ENCODE data around the gene C3orf20. TPM values are rescaled to one million over a fixed set of nuclear protein-coding genes. Genes with fewer than 3 reads are reported as not detected.
A peak's percentile ranks its signal among the peaks of the same experiment; 100 is the strongest.

Gene C3orf20
- total and polyA plus RNA-seq, 2 of the 13 experiments (the other 11 are each of a cell fraction or from before 2014, with no cell fraction given): 0.03 to 0.04 TPM

- no peak overlapping the region for H3K9ac ChIP-seq (ENCODE audit: insufficient read depth, low read depth, low read length)
- ChIA-PET CTCF (ENCODE audit: low intra/inter-chr PET ratio, low total read pairs) (interaction anchor here (1.4 to 3.9 kb wide), 3 partner anchors 106 to 147 kb away, joined by 6 to 33 read pairs (median 13); partner anchors contain the start of gene C3orf20), POLR2A (interaction anchor here (0.9 to 1.0 kb wide), 2 partner anchors 108 to 129 kb away, joined by 3 to 4 read pairs; partner anchors contain the start of gene CCDC174)
- intact Hi-C loops (cut with micrococcal nuclease; ENCODE audit: unreplicated experiment) (loop anchor here (1.0 to 5.0 kb wide), 3 partner anchors 108 to 274 kb away; no protein-coding TSS in a partner anchor), in situ Hi-C loops (cut with HindIII; ENCODE audit: extremely low pct_ligation_motif_present, low pct_unique_long_range_greater_than_20kb) (loop anchor here (5.0 kb wide), 1 partner anchor 109 kb away; no protein-coding TSS in a partner anchor)
- no peaks in the 10 kb centered on the region for H3K36me3 ChIP-seq (replicated peaks in 1 of 2; ENCODE audit: control insufficient read depth in 1 of 2, insufficient read depth in 2 of 2, low read length in 2 of 2)
- H3K79me2 ChIP-seq (ENCODE audit: insufficient read depth, low read length): no peaks in the 10 kb centered on the region
- H3K4me3 ChIP-seq (replicated peaks in 1 of 3; ENCODE audit: insufficient read depth in 1 of 3, low read depth in 2 of 3, low read length in 3 of 3): no peak overlapping the region
- H3K27ac ChIP-seq (ENCODE audit: extremely low read length, insufficient read depth, low read length): no peak overlapping the region
- under 1% methylated on average over 8 of the region's 12 CpGs for WGBS (ENCODE audit: low lambda C conversion rate)
- peak; percentile 63 for FAIRE-seq
- ATAC-seq: peak; percentile 99
- H3K4me1 ChIP-seq (ENCODE audit: insufficient read depth, low read length): peaks cover 39% of the 10 kb centered on the region
- H4K20me1 ChIP-seq (ENCODE audit: insufficient read depth, low read length): no peaks in the 10 kb centered on the region
- peak overlapping the region; percentile 47; the same call in 1 of the 2 replicates for H3K4me2 ChIP-seq (ENCODE audit: low read depth, low read length)
- no peak overlapping the region for H2AFZ ChIP-seq (ENCODE audit: low read length)
- DNase-seq (ENCODE audit: low spot score): peak; percentile 61
- no peaks in the 10 kb centered on the region for H3K9me3 ChIP-seq (ENCODE audit: low read length)
- BruUV-seq (replicated peaks): no TSS peak
- H3K27me3 ChIP-seq (ENCODE audit: control insufficient read depth in 1 of 2, insufficient read depth in 2 of 2, low read length in 2 of 2): no peaks in the 10 kb centered on the region
- no peak for TF ChIP-seq ZNF570 (CRISPR knock-in tag; IDR thresholded peaks at IDR 0.05; ENCODE audit: borderline replicate concordance)
- no peak for TF ChIP-seq PATZ1 (CRISPR knock-in tag; IDR thresholded peaks at IDR 0.05)
- no peak for TF ChIP-seq SMARCC2 (IDR thresholded peaks at IDR 0.05)
- peak; percentile 41 to 62; a peak in 1 of 4 replicates for TF ChIP-seq HMGXB4 (CRISPR knock-in tag; IDR thresholded peaks at IDR 0.05; ENCODE audit: borderline replicate concordance in 1 of 2, low read depth in 1 of 2)
- no peak for TF ChIP-seq REXO4 (CRISPR knock-in tag; IDR thresholded peaks at IDR 0.05; ENCODE audit: borderline replicate concordance)
- TF ChIP-seq PTBP1 (IDR thresholded peaks at IDR 0.05; ENCODE audit: low read depth, low read length, poor library complexity, severe bottlenecking): no peak
- 0 out of 2 replicates have a peak, but pooled peaks have one; percentile 26 for TF ChIP-seq MIER2 (CRISPR knock-in tag; IDR thresholded peaks at IDR 0.05)
- TF ChIP-seq ZNF136 (CRISPR knock-in tag; IDR thresholded peaks at IDR 0.05; ENCODE audit: low read depth): no peak
- no peak for TF ChIP-seq ZNF143 (CRISPR knock-in tag; IDR thresholded peaks at IDR 0.05)
- TF ChIP-seq MED13 (CRISPR knock-in tag; IDR thresholded peaks at IDR 0.05): no peak
- TF ChIP-seq ZSCAN30 (CRISPR knock-in tag; IDR thresholded peaks at IDR 0.05): no peak
- TF ChIP-seq ZNF230 (CRISPR knock-in tag; IDR thresholded peaks at IDR 0.05): peak; percentile 100
- TF ChIP-seq ZNF10 (CRISPR knock-in tag; IDR thresholded peaks at IDR 0.05; ENCODE audit: borderline replicate concordance, low read depth): no peak
- 0 out of 2 replicates have a peak, but pooled peaks have one; percentile 13 for TF ChIP-seq ZMYM3 (CRISPR knock-in tag; IDR thresholded peaks at IDR 0.05)
- TF ChIP-seq FOXJ3 (CRISPR knock-in tag; IDR thresholded peaks at IDR 0.05; ENCODE audit: borderline replicate concordance): 0 out of 2 replicates have a peak, but pooled peaks have one; percentile 22
- TF ChIP-seq CBX2 (IDR thresholded peaks at IDR 0.05; ENCODE audit: low read depth, low read length): no peak
- TF ChIP-seq CBX2 (CRISPR knock-in tag; IDR thresholded peaks at IDR 0.05; ENCODE audit: low read depth): no peak
- TF ChIP-seq SPEN (CRISPR knock-in tag; IDR thresholded peaks at IDR 0.05; ENCODE audit: low read depth): no peak
- no peak for TF ChIP-seq ARID2 (CRISPR knock-in tag; IDR thresholded peaks at IDR 0.05; ENCODE audit: borderline replicate concordance)
- 0 out of 2 replicates have a peak, but pooled peaks have one; percentile 5 for TF ChIP-seq ZNF557 (CRISPR knock-in tag; IDR thresholded peaks at IDR 0.05)
- TF ChIP-seq SALL1 (CRISPR knock-in tag; IDR thresholded peaks at IDR 0.05): peak; percentile 42; the same call in 1 of the 2 replicates
- TF ChIP-seq ZBTB1 (CRISPR knock-in tag; IDR thresholded peaks at IDR 0.05; ENCODE audit: borderline replicate concordance): no peak
Measured at GRCh38 chr3:14780927-14781507, 106.1 kb downstream of the C3orf20 start.

Measured in HepG2 (cell line).